ENCODE measurements around the gene EFHC2.

The EFHC2 gene

GRCh38 chrX:44155126-44155525, 188.3 kb downstream of the EFHC2 start:
- no peak for TF ChIP-seq JUND (IDR thresholded peaks at IDR 0.05; ENCODE audit: low read depth)
- DNase-seq (ENCODE audit: low read depth in 1 of 2, low spot score in 1 of 2): no peak
- in situ Hi-C loops (cut with HindIII; ENCODE audit: low pct_unique_long_range_greater_than_20kb, low sequenced_read_pairs): no loop called here

- TF ChIP-seq JUND (IDR thresholded peaks at IDR 0.05; ENCODE audit: low read depth): no peak
- in situ Hi-C loops (cut with HindIII; ENCODE audit: low pct_unique_long_range_greater_than_20kb, low sequenced_read_pairs): no loop called here
- no peak for DNase-seq (ENCODE audit: low read depth in 1 of 2, low spot score in 1 of 2)
Observed at GRCh38 chrX:44152852-44153251, 190.6 kb downstream of the EFHC2 start.

GRCh38 chrX:44147130-44147529, 196.3 kb downstream of the EFHC2 start:
- no peak for DNase-seq (ENCODE audit: low read depth in 1 of 2, low spot score in 1 of 2)
- in situ Hi-C loops (cut with HindIII; ENCODE audit: low pct_unique_long_range_greater_than_20kb, low sequenced_read_pairs): no loop called here
- TF ChIP-seq JUND (IDR thresholded peaks at IDR 0.05; ENCODE audit: low read depth): no peak

- in situ Hi-C loops (cut with HindIII; ENCODE audit: low pct_unique_long_range_greater_than_20kb, low sequenced_read_pairs): no loop called here
- no peak for DNase-seq (ENCODE audit: low read depth in 1 of 2, low spot score in 1 of 2)
- no peak for TF ChIP-seq JUND (IDR thresholded peaks at IDR 0.05; ENCODE audit: low read depth)
Observed at GRCh38 chrX:44144177-44144945, 199.1 kb downstream of the EFHC2 start.

- no peak for TF ChIP-seq JUND (IDR thresholded peaks at IDR 0.05; ENCODE audit: low read depth)
- in situ Hi-C loops (cut with HindIII; ENCODE audit: low pct_unique_long_range_greater_than_20kb, low sequenced_read_pairs): no loop called here
- no peak for DNase-seq (ENCODE audit: low read depth in 1 of 2, low spot score in 1 of 2)
Observed at GRCh38 chrX:44143061-44143602, 200.3 kb downstream of the EFHC2 start.

GRCh38 chrX:44130189-44130588, 213.3 kb downstream of the EFHC2 start:
- no peak for TF ChIP-seq JUND (IDR thresholded peaks at IDR 0.05; ENCODE audit: low read depth)
- DNase-seq (ENCODE audit: low read depth in 1 of 2, low spot score in 1 of 2): no peak
- in situ Hi-C loops (cut with HindIII; ENCODE audit: low pct_unique_long_range_greater_than_20kb, low sequenced_read_pairs): no loop called here

GRCh38 chrX:44113337-44113736, 230.1 kb downstream of the EFHC2 start:
- in situ Hi-C loops (cut with HindIII; ENCODE audit: low pct_unique_long_range_greater_than_20kb, low sequenced_read_pairs): no loop called here
- no peak for TF ChIP-seq JUND (IDR thresholded peaks at IDR 0.05; ENCODE audit: low read depth)
- DNase-seq (ENCODE audit: low read depth in 1 of 2, low spot score in 1 of 2): no peak

- in situ Hi-C loops (cut with HindIII; ENCODE audit: low pct_unique_long_range_greater_than_20kb, low sequenced_read_pairs): no loop called here
- TF ChIP-seq JUND (IDR thresholded peaks at IDR 0.05; ENCODE audit: low read depth): no peak
- DNase-seq (ENCODE audit: low read depth in 1 of 2, low spot score in 1 of 2): no peak
Observed at GRCh38 chrX:44106864-44107263, 236.6 kb downstream of the EFHC2 start.

GRCh38 chrX:44105228-44105913, 238.1 kb downstream of the EFHC2 start:
- in situ Hi-C loops (cut with HindIII; ENCODE audit: low pct_unique_long_range_greater_than_20kb, low sequenced_read_pairs): no loop called here
- DNase-seq (ENCODE audit: low read depth in 1 of 2, low spot score in 1 of 2): peak; percentile 14 to 74
- no peak for TF ChIP-seq JUND (IDR thresholded peaks at IDR 0.05; ENCODE audit: low read depth)

GRCh38 chrX:44104699-44105098, 238.8 kb downstream of the EFHC2 start:
- no peak for TF ChIP-seq JUND (IDR thresholded peaks at IDR 0.05; ENCODE audit: low read depth)
- in situ Hi-C loops (cut with HindIII; ENCODE audit: low pct_unique_long_range_greater_than_20kb, low sequenced_read_pairs): no loop called here

GRCh38 chrX:44101281-44101680, 242.2 kb downstream of the EFHC2 start:
- no peak for DNase-seq (ENCODE audit: low read depth in 1 of 2, low spot score in 1 of 2)
- no peak for TF ChIP-seq JUND (IDR thresholded peaks at IDR 0.05; ENCODE audit: low read depth)
- in situ Hi-C loops (cut with HindIII; ENCODE audit: low pct_unique_long_range_greater_than_20kb, low sequenced_read_pairs): no loop called here

More at GRCh38 chrX:44104699-44105098, 238.8 kb downstream of the EFHC2 start:
- DNase-seq (ENCODE audit: low read depth in 1 of 2, low spot score in 1 of 2): peak in 1 of 2 experiments; percentile 20

- in situ Hi-C loops (cut with HindIII; ENCODE audit: low pct_unique_long_range_greater_than_20kb, low sequenced_read_pairs): no loop called here
Observed at GRCh38 chrX:44099366-44099765, 244.1 kb downstream of the EFHC2 start.

More at GRCh38 chrX:44099366-44099765, 244.1 kb downstream of the EFHC2 start:
- TF ChIP-seq JUND (IDR thresholded peaks at IDR 0.05; ENCODE audit: low read depth): no peak
- DNase-seq (ENCODE audit: low read depth in 1 of 2, low spot score in 1 of 2): no peak
